ENCODE measurements around the gene MAGEA4.

Gene MAGEA4

GRCh38 chrX:151962034-151962433 lies 49.3 kb downstream of the MAGEA4 start:
- TF ChIP-seq EZH2 (IDR thresholded peaks at IDR 0.05; ENCODE audit: borderline replicate concordance, low read length) (no peak), CTCF (IDR thresholded peaks at IDR 0.05; ENCODE audit: low read length) (no peak)
- no peak overlapping the region for H3K4me2 ChIP-seq (ENCODE audit: low read length)
- no peaks in the 10 kb centered on the region for H3K36me3 ChIP-seq (ENCODE audit: insufficient read depth, low read length)
- no peak overlapping the region for H3K9ac ChIP-seq (ENCODE audit: low read length)
- no peak overlapping the region for H2AFZ ChIP-seq (ENCODE audit: low read length)
- H3K4me3 ChIP-seq (ENCODE audit: low read depth, low read length, poor library complexity, severe bottlenecking) = no peak overlapping the region
- no peak overlapping the region for H3K27ac ChIP-seq (ENCODE audit: low read depth, low read length, poor library complexity, severe bottlenecking)
- H3K9me2 ChIP-seq (ENCODE audit: low read depth, low read length) = no peaks in the 10 kb centered on the region
- H3K4me1 ChIP-seq (ENCODE audit: insufficient read depth, low read length, severe bottlenecking) = no peaks in the 10 kb centered on the region
- no peaks in the 10 kb centered on the region for H3K79me2 ChIP-seq (ENCODE audit: insufficient read depth, low read length)
- no peaks in the 10 kb centered on the region for H3F3A ChIP-seq (ENCODE audit: insufficient read depth, low read length)
- no peaks in the 10 kb centered on the region for H4K20me1 ChIP-seq (ENCODE audit: insufficient read depth, low read length)
- H3K9me3 ChIP-seq (ENCODE audit: low read length) = no peaks in the 10 kb centered on the region
- H3K27me3 ChIP-seq (ENCODE audit: insufficient read depth, low read length) = no peaks in the 10 kb centered on the region

GRCh38 chrX:151966236-151966635 lies 53.5 kb downstream of the MAGEA4 start:
- H3K4me2 ChIP-seq (ENCODE audit: low read length) = no peak overlapping the region
- TF ChIP-seq EZH2 (IDR thresholded peaks at IDR 0.05; ENCODE audit: borderline replicate concordance, low read length) (no peak), CTCF (IDR thresholded peaks at IDR 0.05; ENCODE audit: low read length) (no peak)
- H4K20me1 ChIP-seq (ENCODE audit: insufficient read depth, low read length) = no peaks in the 10 kb centered on the region
- H3K9me2 ChIP-seq (ENCODE audit: low read depth, low read length) = no peaks in the 10 kb centered on the region
- no peak overlapping the region for H3K9ac ChIP-seq (ENCODE audit: low read length)
- H3K36me3 ChIP-seq (ENCODE audit: insufficient read depth, low read length) = no peaks in the 10 kb centered on the region
- no peaks in the 10 kb centered on the region for H3K27me3 ChIP-seq (ENCODE audit: insufficient read depth, low read length)
- H3K9me3 ChIP-seq (ENCODE audit: low read length) = no peaks in the 10 kb centered on the region
- H3K27ac ChIP-seq (ENCODE audit: low read depth, low read length, poor library complexity, severe bottlenecking) = no peak overlapping the region
- H3K4me3 ChIP-seq (ENCODE audit: low read depth, low read length, poor library complexity, severe bottlenecking) = no peak overlapping the region
- no peaks in the 10 kb centered on the region for H3K4me1 ChIP-seq (ENCODE audit: insufficient read depth, low read length, severe bottlenecking)
- no peaks in the 10 kb centered on the region for H3F3A ChIP-seq (ENCODE audit: insufficient read depth, low read length)
- no peaks in the 10 kb centered on the region for H3K79me2 ChIP-seq (ENCODE audit: insufficient read depth, low read length)
- H2AFZ ChIP-seq (ENCODE audit: low read length) = no peak overlapping the region

- H4K20me1 ChIP-seq (ENCODE audit: insufficient read depth, low read length) = no peaks in the 10 kb centered on the region
- no peaks in the 10 kb centered on the region for H3K27me3 ChIP-seq (ENCODE audit: insufficient read depth, low read length)
Measured at GRCh38 chrX:151970027-151970426, 57.3 kb downstream of the MAGEA4 start.

More at GRCh38 chrX:151970027-151970426, 57.3 kb downstream of the MAGEA4 start:
- Histone ChIP-seq H3K4me3 (ENCODE audit: low read depth, low read length, poor library complexity, severe bottlenecking) (no peak overlapping the region), H3K9me3 (ENCODE audit: low read length) (no peaks in the 10 kb centered on the region), H3K4me2 (ENCODE audit: low read length) (no peak overlapping the region), H3K9ac (ENCODE audit: low read length) (no peak overlapping the region), H3K4me1 (ENCODE audit: insufficient read depth, low read length, severe bottlenecking) (no peaks in the 10 kb centered on the region), H2AFZ (ENCODE audit: low read length) (no peak overlapping the region), H3K9me2 (ENCODE audit: low read depth, low read length) (no peaks in the 10 kb centered on the region), H3K79me2 (ENCODE audit: insufficient read depth, low read length) (no peaks in the 10 kb centered on the region), H3K36me3 (ENCODE audit: insufficient read depth, low read length) (no peaks in the 10 kb centered on the region), H3K27ac (ENCODE audit: low read depth, low read length, poor library complexity, severe bottlenecking) (no peak overlapping the region), H3F3A (ENCODE audit: insufficient read depth, low read length) (no peaks in the 10 kb centered on the region)
- TF ChIP-seq CTCF (IDR thresholded peaks at IDR 0.05; ENCODE audit: low read length) = no peak
- no peak for TF ChIP-seq EZH2 (IDR thresholded peaks at IDR 0.05; ENCODE audit: borderline replicate concordance, low read length)

All from OCI-LY1 (cell line).